Nephron progenitor cell (in vitro differentiated cells): ENCODE data around the gene LARGE1.
"Not testable (repeated sequence)": the region's sequence is repeated elsewhere in the genome, so short reads cannot be mapped to it uniquely, and the experiment has no call there.

Experiments used
- DNase-seq: peaks from one replicate; pipeline ENCODE4 v3.0.0; 2021
- H3K27ac Mint-ChIP-seq: 2 replicates; pipeline ENCODE4 v1.8.0; 2021; ENCODE audit warnings: mild to moderate bottlenecking, moderate library complexity, mixed read lengths
- H3K27me3 Mint-ChIP-seq: 2 replicates; pipeline ENCODE4 v1.8.0; 2021; ENCODE audit warnings: mild to moderate bottlenecking, low read depth, mixed read lengths; ENCODE audit not compliant: poor library complexity
- H3K36me3 Mint-ChIP-seq: 2 replicates; pipeline ENCODE4 v1.8.0; 2021; ENCODE audit warnings: low read depth, mixed read lengths
- H3K4me1 Mint-ChIP-seq: 2 replicates; pipeline ENCODE4 v1.8.0; 2021; ENCODE audit warnings: mixed read lengths
- H3K4me3 Mint-ChIP-seq: 2 replicates; pipeline ENCODE4 v1.8.0; 2021; ENCODE audit warnings: mild to moderate bottlenecking, moderate library complexity, mixed read lengths
- H3K9me3 Mint-ChIP-seq: 2 replicates; pipeline ENCODE4 v1.8.0; 2021; ENCODE audit warnings: mild to moderate bottlenecking, moderate library complexity, mixed read lengths
- CTCF ChIP-seq: fragments of 200-600 bp; sonication (generic); IDR thresholded peaks from 2 replicates; pipeline ENCODE4 v1.5.0; 2021; ENCODE audit warnings: antibody characterized with exemption

The LARGE1 gene

GRCh38 chr22:33380789-33381530 is 539.3 kb downstream of the LARGE1 start:
- no peak overlapping the region for H3K27ac Mint-ChIP-seq
- no peak for TF ChIP-seq CTCF
- H3K4me3 Mint-ChIP-seq: no peak overlapping the region
- peaks cover 68% of the 10 kb centered on the region for H3K36me3 Mint-ChIP-seq
- H3K27me3 Mint-ChIP-seq: no peaks in the 10 kb centered on the region
- no peak for DNase-seq
- H3K4me1 Mint-ChIP-seq: no peaks in the 10 kb centered on the region
- H3K9me3 Mint-ChIP-seq: peaks cover 27% of the 10 kb centered on the region

- H3K27ac Mint-ChIP-seq: no peak overlapping the region
- peaks cover 27% of the 10 kb centered on the region for H3K9me3 Mint-ChIP-seq
- H3K4me1 Mint-ChIP-seq: no peaks in the 10 kb centered on the region
- no peak overlapping the region for H3K4me3 Mint-ChIP-seq
- no peaks in the 10 kb centered on the region for H3K27me3 Mint-ChIP-seq
- TF ChIP-seq CTCF: no peak
- H3K36me3 Mint-ChIP-seq: peaks cover 62% of the 10 kb centered on the region
- no peak for DNase-seq
These were observed 540.4 kb downstream of the LARGE1 start for GRCh38 chr22:33379836-33380235.

- Mint-ChIP-seq H3K4me3 (no peak overlapping the region), H3K27me3 (peaks cover 2% of the 10 kb centered on the region), H3K9me3 (peaks cover 39% of the 10 kb centered on the region), H3K27ac (no peak overlapping the region), H3K36me3 (peaks cover 42% of the 10 kb centered on the region), H3K4me1 (no peaks in the 10 kb centered on the region)
- no peak for TF ChIP-seq CTCF
- DNase-seq: no peak
These were observed 547.4 kb downstream of the LARGE1 start for GRCh38 chr22:33372875-33373274.

GRCh38 chr22:33363256-33363655 is 557.0 kb downstream of the LARGE1 start:
- H3K27ac Mint-ChIP-seq, H3K4me1 Mint-ChIP-seq, H3K9me3 Mint-ChIP-seq, H3K4me3 Mint-ChIP-seq, DNase-seq, H3K27me3 Mint-ChIP-seq: not testable (repeated sequence)
- H3K36me3 Mint-ChIP-seq: peaks cover 46% of the 10 kb centered on the region

GRCh38 chr22:33362702-33363101 is 557.6 kb downstream of the LARGE1 start:
- peaks cover 46% of the 10 kb centered on the region for H3K36me3 Mint-ChIP-seq
- H3K27ac Mint-ChIP-seq: no peak overlapping the region
- peaks cover 9% of the 10 kb centered on the region for H3K9me3 Mint-ChIP-seq
- peaks cover 5% of the 10 kb centered on the region for H3K27me3 Mint-ChIP-seq
- peaks cover 13% of the 10 kb centered on the region for H3K4me1 Mint-ChIP-seq
- DNase-seq: no peak
- no peak for TF ChIP-seq CTCF
- no peak overlapping the region for H3K4me3 Mint-ChIP-seq

GRCh38 chr22:33361581-33361980 is 558.7 kb downstream of the LARGE1 start:
- no peak for DNase-seq
- Mint-ChIP-seq H3K36me3 (peaks cover 43% of the 10 kb centered on the region), H3K9me3 (peaks cover 9% of the 10 kb centered on the region), H3K27ac (no peak overlapping the region), H3K4me3 (no peak overlapping the region), H3K4me1 (peaks cover 13% of the 10 kb centered on the region), H3K27me3 (peaks cover 5% of the 10 kb centered on the region)
- TF ChIP-seq CTCF: no peak
